ENCODE measurements around the gene PRMT7. TPM values are rescaled to one million over a fixed set of nuclear protein-coding genes. Genes with fewer than 3 reads are reported as not detected.

PRMT7 gene, protein sequence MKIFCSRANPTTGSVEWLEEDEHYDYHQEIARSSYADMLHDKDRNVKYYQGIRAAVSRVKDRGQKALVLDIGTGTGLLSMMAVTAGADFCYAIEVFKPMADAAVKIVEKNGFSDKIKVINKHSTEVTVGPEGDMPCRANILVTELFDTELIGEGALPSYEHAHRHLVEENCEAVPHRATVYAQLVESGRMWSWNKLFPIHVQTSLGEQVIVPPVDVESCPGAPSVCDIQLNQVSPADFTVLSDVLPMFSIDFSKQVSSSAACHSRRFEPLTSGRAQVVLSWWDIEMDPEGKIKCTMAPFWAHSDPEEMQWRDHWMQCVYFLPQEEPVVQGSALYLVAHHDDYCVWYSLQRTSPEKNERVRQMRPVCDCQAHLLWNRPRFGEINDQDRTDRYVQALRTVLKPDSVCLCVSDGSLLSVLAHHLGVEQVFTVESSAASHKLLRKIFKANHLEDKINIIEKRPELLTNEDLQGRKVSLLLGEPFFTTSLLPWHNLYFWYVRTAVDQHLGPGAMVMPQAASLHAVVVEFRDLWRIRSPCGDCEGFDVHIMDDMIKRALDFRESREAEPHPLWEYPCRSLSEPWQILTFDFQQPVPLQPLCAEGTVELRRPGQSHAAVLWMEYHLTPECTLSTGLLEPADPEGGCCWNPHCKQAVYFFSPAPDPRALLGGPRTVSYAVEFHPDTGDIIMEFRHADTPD
- polyA plus RNA-seq (2012; ENCODE audit: missing spikeins), result 39.4 TPM

DNA sequence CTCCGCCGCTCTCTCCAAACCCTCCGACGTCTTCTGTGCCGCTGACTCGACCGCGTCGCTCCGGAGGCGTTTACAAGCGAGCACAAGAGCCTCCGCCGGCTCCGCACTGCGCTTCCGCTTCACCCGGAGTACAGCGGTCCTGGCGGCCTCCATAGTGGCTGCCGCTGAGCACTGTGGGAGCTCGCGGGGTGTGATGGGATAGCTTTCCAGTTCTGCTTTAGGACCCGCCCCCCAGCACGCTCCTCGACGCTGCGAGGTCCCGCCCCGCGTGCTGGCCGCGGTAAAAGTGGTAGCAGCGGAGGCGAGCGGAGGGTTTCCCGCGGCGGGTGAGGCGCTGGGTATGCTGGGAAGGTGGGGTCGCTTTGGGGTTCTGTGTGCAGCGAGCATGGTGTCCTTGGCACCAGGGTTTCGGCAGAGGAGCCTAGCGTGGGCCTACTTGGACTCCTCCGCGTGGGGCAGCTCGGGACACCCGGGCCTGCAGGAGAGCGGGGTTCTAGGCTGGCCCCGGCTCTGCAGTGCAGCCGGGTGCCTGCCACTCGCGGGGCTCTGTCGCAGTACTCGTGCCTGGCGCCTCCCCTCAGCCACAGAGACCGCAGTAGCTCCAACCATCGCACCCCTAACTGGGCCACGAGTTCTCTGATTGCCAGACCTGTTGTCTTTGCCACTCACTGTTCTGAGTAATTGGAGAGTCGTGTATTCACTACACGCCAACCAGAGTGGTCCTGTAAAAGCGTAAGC is at the start of gene PRMT7, which contains the start of gene SLC7A6OS:
PRMT7 (plus strand) TSS at position 246 of the 738 bp plus-strand sequence. CDS start 4,961 bp downstream, outside the sequence.
SLC7A6OS (minus strand) TSS at position 173 of the 738 bp plus-strand sequence; CDS start at position 153, 20 bp downstream.
- TF ChIP-seq TAF1 (IDR thresholded peaks at IDR 0.05; ENCODE audit: borderline replicate concordance, low read depth, low read length), result peak; percentile 89
- peak; percentile 94 for TF ChIP-seq POLR2AphosphoS5 (IDR thresholded peaks at IDR 0.05; ENCODE audit: low read depth, low read length)
- TF ChIP-seq POLR2A (IDR thresholded peaks at IDR 0.05; ENCODE audit: low read depth, low read length), result peak; percentile 96
- DNase-seq (ENCODE audit: insufficient read length) (peak; percentile 96), FAIRE-seq (peak; percentile 94)

DNA sequence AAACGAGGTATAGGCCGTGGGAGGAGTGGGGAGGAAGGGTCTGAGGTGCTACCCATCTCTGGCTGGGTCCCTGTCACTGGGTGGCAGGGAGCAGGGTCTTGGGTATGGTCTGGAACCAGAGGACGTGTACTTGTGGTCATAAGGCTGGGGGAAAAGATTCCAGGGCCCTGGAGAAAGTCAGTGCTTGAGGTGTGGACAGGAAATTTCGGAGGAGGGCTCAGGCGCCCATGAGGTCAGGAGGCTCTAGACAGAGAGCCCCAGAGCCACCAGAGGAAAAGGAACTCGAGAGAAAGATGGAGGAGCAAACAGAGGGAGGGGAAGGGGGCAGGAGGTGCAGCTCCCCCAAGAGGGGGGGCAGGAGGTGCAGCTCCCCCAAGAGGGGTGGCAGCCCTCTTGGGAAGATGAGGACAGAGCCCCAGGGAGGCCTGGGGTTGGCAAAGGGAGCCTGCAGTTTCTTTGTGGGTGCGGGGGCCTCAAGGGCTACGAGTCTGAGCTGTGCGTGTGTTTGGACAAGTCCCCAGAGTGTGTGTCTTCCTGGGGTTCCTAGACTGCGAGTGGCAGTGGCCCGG is 47.2 kb upstream of the PRMT7 start:
- FAIRE-seq (no peak), DNase-seq (ENCODE audit: insufficient read length) (no peak)
- TF ChIP-seq POLR2AphosphoS5 (IDR thresholded peaks at IDR 0.05; ENCODE audit: low read depth, low read length) (no peak), TAF1 (IDR thresholded peaks at IDR 0.05; ENCODE audit: borderline replicate concordance, low read depth, low read length) (0 out of 2 replicates have a peak, but pooled peaks have one; percentile 13), POLR2A (IDR thresholded peaks at IDR 0.05; ENCODE audit: low read depth, low read length) (no peak)

DNA sequence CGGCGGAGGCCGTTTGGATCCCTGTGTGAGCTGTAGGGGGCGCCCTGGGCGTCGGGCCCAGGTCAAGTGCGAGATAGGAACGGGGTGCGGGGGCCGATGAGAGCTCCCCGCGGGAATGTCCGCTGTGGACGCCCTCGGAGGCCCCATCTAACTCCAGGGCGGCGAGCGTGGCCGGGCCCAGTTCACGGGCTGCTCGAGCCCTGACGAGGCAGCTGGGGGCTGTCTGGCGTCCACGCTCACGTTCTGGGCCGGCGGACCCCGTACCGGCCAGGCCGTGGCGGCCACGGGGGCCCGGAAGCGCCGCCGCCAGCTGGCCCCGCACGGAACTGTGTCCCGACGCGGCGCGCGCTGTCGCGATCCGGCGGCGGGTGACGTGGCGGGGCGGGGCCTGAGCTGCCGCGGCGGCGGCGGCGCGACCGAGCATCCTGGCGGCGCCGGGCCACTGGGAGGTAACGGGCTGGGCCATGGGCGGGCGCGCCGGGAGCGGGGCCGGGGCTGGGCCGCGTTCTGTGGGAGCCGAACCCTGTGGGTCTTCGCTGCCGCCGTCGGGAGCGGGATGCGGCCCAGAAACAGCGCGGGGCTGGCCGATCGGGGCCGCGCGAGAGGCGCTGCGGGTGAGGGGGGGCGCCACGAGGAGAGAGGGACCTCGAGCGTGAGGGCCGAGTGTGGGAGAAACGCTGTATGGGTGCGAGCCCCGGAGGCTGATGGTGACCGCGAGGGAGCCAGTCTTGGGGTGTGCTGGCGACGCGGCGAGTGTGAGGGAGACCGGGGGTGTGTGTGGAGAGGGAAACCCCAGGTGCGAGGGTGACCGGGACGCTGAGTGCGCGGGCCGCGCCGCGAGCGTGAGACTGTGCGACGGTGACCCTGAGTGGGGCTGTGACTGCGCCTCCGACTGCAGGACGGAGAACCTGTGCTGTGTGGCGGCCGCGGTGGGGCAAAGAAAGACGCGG is 46.4 kb upstream of the PRMT7 start, which contains the start of gene SLC7A6:
SLC7A6 (plus strand) TSS at position 399 of the 950 bp plus-strand sequence. CDS start 10,201 bp downstream, outside the sequence.
- DNase-seq (ENCODE audit: insufficient read length) (peak; percentile 88), FAIRE-seq (peak; percentile 80)
- no peak; the same call in 1 of the 2 replicates for TF ChIP-seq TAF1 (IDR thresholded peaks at IDR 0.05; ENCODE audit: borderline replicate concordance, low read depth, low read length)
- peak; percentile 52 for TF ChIP-seq POLR2A (IDR thresholded peaks at IDR 0.05; ENCODE audit: low read depth, low read length)
- TF ChIP-seq POLR2AphosphoS5 (IDR thresholded peaks at IDR 0.05; ENCODE audit: low read depth, low read length), result peak; percentile 45; the same call in 1 of the 2 replicates

DNA sequence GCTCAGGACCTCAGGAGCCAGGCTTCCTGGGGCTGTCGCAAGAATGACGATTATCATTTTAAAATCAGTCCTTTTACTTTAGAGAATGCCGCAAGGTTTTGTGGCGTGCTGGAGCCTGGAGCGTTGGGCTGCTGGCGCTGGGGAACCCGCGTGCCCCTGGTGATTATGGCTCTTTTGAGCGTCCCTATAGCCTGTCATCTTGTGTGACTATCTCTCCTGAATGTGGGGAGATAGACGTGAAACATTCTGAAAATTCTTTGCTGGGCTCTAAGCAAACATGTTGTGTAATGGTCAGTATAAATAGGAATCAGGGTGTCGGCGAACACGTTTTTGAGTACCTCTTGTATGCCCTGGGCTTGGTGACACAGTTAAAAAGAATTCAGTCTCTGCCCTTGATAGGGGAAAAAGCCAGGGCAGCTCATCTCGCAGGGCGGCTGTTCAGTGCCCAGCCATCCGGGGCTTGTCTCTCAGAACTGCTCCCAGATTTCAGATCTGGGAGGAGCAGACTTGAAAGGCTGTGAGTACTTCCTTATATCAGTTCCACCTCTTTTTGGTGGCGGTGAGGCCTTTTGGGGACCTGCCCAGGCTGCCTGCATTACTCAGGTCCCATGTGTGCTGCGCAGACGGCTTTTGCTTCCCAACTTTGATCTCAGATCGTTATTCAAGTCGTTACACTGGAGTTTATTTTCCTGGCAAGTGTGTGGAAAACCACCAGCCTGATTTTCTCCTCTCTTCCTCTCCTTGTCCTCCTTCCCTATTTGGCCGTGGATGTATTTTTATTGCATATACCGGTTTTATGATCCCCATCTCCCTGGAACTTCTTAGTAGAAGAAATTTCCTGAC is 45.5 kb upstream of the PRMT7 start:
- FAIRE-seq (peak; percentile 62), DNase-seq (ENCODE audit: insufficient read length) (no peak)
- TF ChIP-seq POLR2A (IDR thresholded peaks at IDR 0.05; ENCODE audit: low read depth, low read length) (0 out of 2 replicates have a peak, but pooled peaks have one; percentile 19), TAF1 (IDR thresholded peaks at IDR 0.05; ENCODE audit: borderline replicate concordance, low read depth, low read length) (no peak)

DNA sequence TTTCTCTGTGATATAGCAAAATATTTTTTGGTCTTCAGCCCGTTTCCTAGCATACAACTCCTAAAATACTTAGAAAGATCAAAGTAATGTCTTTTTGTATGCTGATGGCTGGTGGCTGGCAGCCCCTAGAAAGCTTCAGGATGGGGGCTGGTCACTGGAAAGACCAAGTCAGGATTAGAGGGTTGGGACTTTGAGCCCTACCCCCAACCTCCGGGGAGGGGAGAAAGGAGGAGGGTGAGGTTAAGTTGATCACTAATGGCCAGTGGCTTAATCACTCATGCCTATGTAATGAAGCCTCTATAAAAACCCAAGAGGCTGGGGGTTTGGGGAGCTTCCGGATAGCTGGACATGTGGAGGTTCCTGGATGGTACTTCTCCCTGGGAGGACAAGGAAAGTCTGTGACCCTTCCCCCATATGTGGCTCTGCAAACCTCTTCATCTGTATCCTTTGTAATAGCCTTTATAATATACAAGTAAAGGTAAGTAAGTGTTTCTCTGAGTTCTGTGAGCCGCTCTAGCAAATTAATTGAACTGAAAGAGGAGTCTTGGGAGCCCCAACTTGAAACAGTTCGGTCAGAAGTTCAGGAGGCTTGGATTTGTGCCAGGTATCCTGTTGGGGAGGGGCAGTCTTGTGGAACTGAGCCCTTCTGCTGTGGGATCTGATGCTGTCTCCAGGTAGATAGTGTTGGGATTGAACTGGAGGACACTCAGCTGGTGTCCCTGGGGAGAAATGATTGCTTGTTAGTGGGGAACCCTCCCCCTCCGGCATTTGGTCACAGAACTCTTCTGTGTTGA is 43.0 kb upstream of the PRMT7 start:
- TF ChIP-seq POLR2A (IDR thresholded peaks at IDR 0.05; ENCODE audit: low read depth, low read length) (no peak), POLR2AphosphoS5 (IDR thresholded peaks at IDR 0.05; ENCODE audit: low read depth, low read length) (no peak), TAF1 (IDR thresholded peaks at IDR 0.05; ENCODE audit: borderline replicate concordance, low read depth, low read length) (no peak)
- DNase-seq (ENCODE audit: insufficient read length), result no peak
- no peak for FAIRE-seq

DNA sequence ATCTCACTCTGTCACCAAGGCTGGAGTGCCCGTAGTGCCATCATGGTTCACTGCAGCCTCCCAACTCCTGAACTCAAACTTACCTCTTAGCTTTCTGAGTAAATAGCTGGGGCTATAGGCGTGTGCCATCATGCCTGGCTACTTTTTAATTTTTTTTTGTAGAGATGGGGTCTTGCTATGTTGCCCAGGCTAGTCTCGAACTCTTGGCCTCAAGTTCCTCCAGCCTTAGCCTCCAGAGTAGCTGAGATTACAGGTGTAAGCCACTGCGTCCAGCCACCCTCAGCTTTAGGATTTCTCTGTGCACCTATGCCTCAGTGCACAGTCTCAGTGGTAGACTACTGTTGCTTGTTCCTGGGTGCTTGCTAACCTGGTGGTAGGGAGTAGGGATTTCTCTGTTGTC is 41.0 kb upstream of the PRMT7 start:
- FAIRE-seq (no peak), DNase-seq (ENCODE audit: insufficient read length) (no peak)
- no peak for TF ChIP-seq POLR2A (IDR thresholded peaks at IDR 0.05; ENCODE audit: low read depth, low read length)
- TF ChIP-seq POLR2AphosphoS5 (IDR thresholded peaks at IDR 0.05; ENCODE audit: low read depth, low read length), result no peak
- TF ChIP-seq TAF1 (IDR thresholded peaks at IDR 0.05; ENCODE audit: borderline replicate concordance, low read depth, low read length), result no peak

DNA sequence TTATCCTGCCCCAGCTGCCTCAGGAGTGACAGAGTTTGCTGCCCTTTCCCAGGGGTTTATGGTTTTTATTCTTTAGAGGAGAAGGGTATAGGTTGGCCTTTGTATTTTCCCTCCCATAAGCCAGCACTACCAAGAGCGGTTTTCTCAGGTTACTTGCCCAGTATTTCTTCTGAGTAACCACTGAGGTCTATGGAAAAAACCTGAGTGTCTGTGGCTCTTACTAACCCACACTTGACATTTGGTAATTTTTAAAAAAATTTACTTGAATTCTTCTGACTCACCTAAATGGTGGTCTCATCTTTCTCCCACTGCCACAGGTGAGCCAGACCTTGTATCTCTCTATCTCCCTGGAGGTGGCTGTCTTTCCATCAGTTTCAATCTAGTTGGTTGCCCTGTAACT is 40.5 kb upstream of the PRMT7 start:
- FAIRE-seq, result no peak

DNA sequence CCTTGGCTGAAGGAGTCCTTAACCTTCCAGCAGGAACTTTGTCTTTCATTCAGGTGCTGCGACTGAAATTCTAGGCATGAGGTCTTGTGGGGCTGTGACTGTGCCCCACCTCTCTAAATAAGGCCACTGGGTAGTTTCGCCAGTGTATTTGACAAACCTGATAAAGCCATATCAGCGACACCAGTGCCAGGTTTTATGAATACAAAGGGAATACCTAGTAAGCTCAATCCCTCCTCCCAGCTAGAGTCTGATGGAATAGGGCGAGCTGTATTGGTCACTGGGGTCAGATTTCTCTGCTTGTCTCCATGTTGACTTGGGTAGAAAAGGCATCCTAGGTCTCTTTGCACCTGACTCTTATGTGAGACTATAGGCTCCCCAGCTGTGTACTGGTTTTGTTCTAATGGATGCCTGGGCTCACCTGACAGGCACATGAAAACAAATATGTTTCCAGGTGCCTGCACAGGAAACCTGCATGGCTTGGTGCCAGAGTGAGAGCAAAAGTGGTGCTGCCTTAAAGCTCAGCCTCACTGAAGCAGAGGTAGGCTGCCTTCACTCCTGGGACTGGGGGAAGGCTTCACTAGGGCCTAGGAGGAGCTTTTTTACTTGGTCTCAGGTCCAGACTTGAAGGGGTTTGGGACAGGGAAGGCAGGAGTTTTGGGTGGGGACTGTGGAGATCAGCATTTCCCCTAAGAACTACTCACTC is 38.2 kb upstream of the PRMT7 start:
- FAIRE-seq (no peak), DNase-seq (ENCODE audit: insufficient read length) (no peak)
- TF ChIP-seq POLR2AphosphoS5 (IDR thresholded peaks at IDR 0.05; ENCODE audit: low read depth, low read length) (no peak), TAF1 (IDR thresholded peaks at IDR 0.05; ENCODE audit: borderline replicate concordance, low read depth, low read length) (no peak)

More for the DNA sequence above, 40.5 kb upstream of the PRMT7 start:
- TF ChIP-seq POLR2AphosphoS5 (IDR thresholded peaks at IDR 0.05; ENCODE audit: low read depth, low read length) (no peak), POLR2A (IDR thresholded peaks at IDR 0.05; ENCODE audit: low read depth, low read length) (no peak), TAF1 (IDR thresholded peaks at IDR 0.05; ENCODE audit: borderline replicate concordance, low read depth, low read length) (no peak)
- no peak for DNase-seq (ENCODE audit: insufficient read length)
